Measurements from ENCODE around the gene F2R.
"Not testable (repeated sequence)": the region's sequence is repeated elsewhere in the genome, so short reads cannot be mapped to it uniquely, and the experiment has no call there.

The F2R gene

GRCh38 chr5:76737846-76738245 lies 21.9 kb downstream of the F2R start:
- no peak overlapping the region for H4K12ac ChIP-seq (ENCODE audit: low read depth, low read length)
- no peak overlapping the region for H3K4me3 ChIP-seq (ENCODE audit: low read depth, low read length)
- no peak overlapping the region for H3K23ac ChIP-seq (ENCODE audit: low read length)
- H3K79me1 ChIP-seq (ENCODE audit: low read length) = no peaks in the 10 kb centered on the region
- H4K8ac ChIP-seq (ENCODE audit: low read depth, low read length) = no peak overlapping the region
- no peak overlapping the region for H3K4me2 ChIP-seq (ENCODE audit: low read length)
- no peak for DNase-seq
- H2BK120ac ChIP-seq (ENCODE audit: insufficient read depth, low read length, poor library complexity) = no peak overlapping the region
- no peak overlapping the region for H2AK5ac ChIP-seq (ENCODE audit: low read length)
- no peak overlapping the region for H3K14ac ChIP-seq (ENCODE audit: low read length)
- no CpG with 5 or more reads among the region's 5 CpGs for WGBS (ENCODE audit: extremely low coverage, insufficient coverage, insufficient read length)
- H3K9me3 ChIP-seq (ENCODE audit: insufficient read depth, low read depth, low read length) = no peaks in the 10 kb centered on the region
- no peaks in the 10 kb centered on the region for H3K4me1 ChIP-seq (ENCODE audit: control insufficient read depth in 1 of 2, insufficient read depth in 2 of 2, low read length in 2 of 2)
- H3K36me3 ChIP-seq (ENCODE audit: control insufficient read depth in 1 of 2, insufficient read depth in 2 of 2, low read length in 2 of 2) = no peaks in the 10 kb centered on the region
- no peaks in the 10 kb centered on the region for H3K79me2 ChIP-seq (ENCODE audit: control insufficient read depth, insufficient read depth, low read length, poor library complexity)
- H2AFZ ChIP-seq (ENCODE audit: insufficient read depth, low read length, poor library complexity) = no peak overlapping the region
- no peaks in the 10 kb centered on the region for H3K27me3 ChIP-seq (ENCODE audit: insufficient read depth, low read length)
- no peak overlapping the region for H2BK5ac ChIP-seq (ENCODE audit: low read depth, low read length, poor library complexity)
- no peak overlapping the region for H3K18ac ChIP-seq (ENCODE audit: low read length)
- H3K4ac ChIP-seq (ENCODE audit: low read depth, low read length) = no peak overlapping the region
- H3K9ac ChIP-seq (ENCODE audit: low read length) = no peak overlapping the region
- H4K91ac ChIP-seq (ENCODE audit: low read depth, low read length) = no peak overlapping the region
- H2BK12ac ChIP-seq (ENCODE audit: low read length) = no peak overlapping the region
- H3K27ac ChIP-seq (ENCODE audit: low read depth, low read length) = no peak overlapping the region

GRCh38 chr5:76741506-76741905 lies 25.6 kb downstream of the F2R start:
- not testable (repeated sequence) for H2AFZ ChIP-seq (ENCODE audit: insufficient read depth, low read length, poor library complexity); H3K36me3 ChIP-seq (ENCODE audit: control insufficient read depth in 1 of 2, insufficient read depth in 2 of 2, low read length in 2 of 2); DNase-seq; H4K8ac ChIP-seq (ENCODE audit: low read depth, low read length); H3K79me2 ChIP-seq (ENCODE audit: control insufficient read depth, insufficient read depth, low read length, poor library complexity); H3K4me1 ChIP-seq (ENCODE audit: control insufficient read depth in 1 of 2, insufficient read depth in 2 of 2, low read length in 2 of 2); H2BK5ac ChIP-seq (ENCODE audit: low read depth, low read length, poor library complexity); H3K27me3 ChIP-seq (ENCODE audit: insufficient read depth, low read length); H4K12ac ChIP-seq (ENCODE audit: low read depth, low read length); H3K18ac ChIP-seq (ENCODE audit: low read length); H2AK5ac ChIP-seq (ENCODE audit: low read length); H3K27ac ChIP-seq (ENCODE audit: low read depth, low read length); H2BK120ac ChIP-seq (ENCODE audit: insufficient read depth, low read length, poor library complexity); H3K79me1 ChIP-seq (ENCODE audit: low read length); H3K4ac ChIP-seq (ENCODE audit: low read depth, low read length); H3K4me3 ChIP-seq (ENCODE audit: low read depth, low read length); H2BK12ac ChIP-seq (ENCODE audit: low read length); H3K4me2 ChIP-seq (ENCODE audit: low read length); H4K91ac ChIP-seq (ENCODE audit: low read depth, low read length); H3K14ac ChIP-seq (ENCODE audit: low read length); H3K9me3 ChIP-seq (ENCODE audit: insufficient read depth, low read depth, low read length); H3K9ac ChIP-seq (ENCODE audit: low read length); H3K23ac ChIP-seq (ENCODE audit: low read length)
- WGBS (ENCODE audit: extremely low coverage, insufficient coverage, insufficient read length) = no CpG with 5 or more reads among the region's 4 CpGs

GRCh38 chr5:76742583-76742982 lies 26.7 kb downstream of the F2R start:
- Histone ChIP-seq H3K4me1 (ENCODE audit: control insufficient read depth in 1 of 2, insufficient read depth in 2 of 2, low read length in 2 of 2) (no peaks in the 10 kb centered on the region), H3K27ac (ENCODE audit: low read depth, low read length) (no peak overlapping the region), H3K27me3 (ENCODE audit: insufficient read depth, low read length) (no peaks in the 10 kb centered on the region), H4K12ac (ENCODE audit: low read depth, low read length) (no peak overlapping the region), H2AK5ac (ENCODE audit: low read length) (no peak overlapping the region), H3K4me2 (ENCODE audit: low read length) (no peak overlapping the region), H4K8ac (ENCODE audit: low read depth, low read length) (no peak overlapping the region), H3K9me3 (ENCODE audit: insufficient read depth, low read depth, low read length) (no peaks in the 10 kb centered on the region), H3K14ac (ENCODE audit: low read length) (no peak overlapping the region), H3K23ac (ENCODE audit: low read length) (no peak overlapping the region), H3K4ac (ENCODE audit: low read depth, low read length) (no peak overlapping the region), H3K9ac (ENCODE audit: low read length) (no peak overlapping the region), H2BK120ac (ENCODE audit: insufficient read depth, low read length, poor library complexity) (no peak overlapping the region), H2BK5ac (ENCODE audit: low read depth, low read length, poor library complexity) (no peak overlapping the region), H2AFZ (ENCODE audit: insufficient read depth, low read length, poor library complexity) (no peak overlapping the region), H3K4me3 (ENCODE audit: low read depth, low read length) (no peak overlapping the region), H3K36me3 (ENCODE audit: control insufficient read depth in 1 of 2, insufficient read depth in 2 of 2, low read length in 2 of 2) (no peaks in the 10 kb centered on the region), H3K79me2 (ENCODE audit: control insufficient read depth, insufficient read depth, low read length, poor library complexity) (no peaks in the 10 kb centered on the region), H4K91ac (ENCODE audit: low read depth, low read length) (no peak overlapping the region), H3K18ac (ENCODE audit: low read length) (no peak overlapping the region), H2BK12ac (ENCODE audit: low read length) (no peak overlapping the region), H3K79me1 (ENCODE audit: low read length) (no peaks in the 10 kb centered on the region)
- DNase-seq = no peak
- no CpG with 5 or more reads among the region's 4 CpGs for WGBS (ENCODE audit: extremely low coverage, insufficient coverage, insufficient read length)

DNA sequence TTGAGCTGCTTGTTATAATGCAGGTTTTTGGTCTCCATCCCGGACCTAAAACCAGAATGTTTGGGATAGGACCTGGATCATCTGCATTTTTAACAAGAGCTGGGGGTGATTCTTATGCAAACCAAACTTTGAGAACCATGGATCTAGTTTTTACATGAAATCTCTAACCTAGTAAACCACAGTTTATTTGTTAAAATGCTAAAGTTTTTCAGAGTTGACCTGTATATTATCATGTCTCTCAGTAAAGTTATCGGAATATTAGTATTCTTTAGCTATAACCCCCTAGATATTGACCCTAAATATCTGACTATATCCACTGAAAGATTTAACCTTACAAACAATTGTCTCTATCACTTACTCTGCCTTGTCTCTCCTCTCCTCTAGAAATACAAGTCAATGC lies 28.7 kb downstream of the F2R start:
- no CpG with 5 or more reads among the region's 2 CpGs for WGBS (ENCODE audit: extremely low coverage, insufficient coverage, insufficient read length)

More for the DNA sequence above, 28.7 kb downstream of the F2R start:
- Histone ChIP-seq H4K8ac (ENCODE audit: low read depth, low read length) (no peak overlapping the region), H2BK120ac (ENCODE audit: insufficient read depth, low read length, poor library complexity) (no peak overlapping the region), H3K27ac (ENCODE audit: low read depth, low read length) (no peak overlapping the region), H2AFZ (ENCODE audit: insufficient read depth, low read length, poor library complexity) (no peak overlapping the region), H2BK12ac (ENCODE audit: low read length) (no peak overlapping the region), H3K4ac (ENCODE audit: low read depth, low read length) (no peak overlapping the region), H3K27me3 (ENCODE audit: insufficient read depth, low read length) (no peaks in the 10 kb centered on the region), H3K36me3 (ENCODE audit: control insufficient read depth in 1 of 2, insufficient read depth in 2 of 2, low read length in 2 of 2) (no peaks in the 10 kb centered on the region), H4K91ac (ENCODE audit: low read depth, low read length) (no peak overlapping the region), H3K18ac (ENCODE audit: low read length) (no peak overlapping the region), H3K14ac (ENCODE audit: low read length) (no peak overlapping the region), H3K9ac (ENCODE audit: low read length) (no peak overlapping the region), H3K79me2 (ENCODE audit: control insufficient read depth, insufficient read depth, low read length, poor library complexity) (no peaks in the 10 kb centered on the region), H3K9me3 (ENCODE audit: insufficient read depth, low read depth, low read length) (no peaks in the 10 kb centered on the region), H3K4me1 (ENCODE audit: control insufficient read depth in 1 of 2, insufficient read depth in 2 of 2, low read length in 2 of 2) (no peaks in the 10 kb centered on the region), H3K23ac (ENCODE audit: low read length) (no peak overlapping the region), H3K4me2 (ENCODE audit: low read length) (no peak overlapping the region), H3K4me3 (ENCODE audit: low read depth, low read length) (no peak overlapping the region), H3K79me1 (ENCODE audit: low read length) (no peaks in the 10 kb centered on the region), H2AK5ac (ENCODE audit: low read length) (no peak overlapping the region), H2BK5ac (ENCODE audit: low read depth, low read length, poor library complexity) (no peak overlapping the region), H4K12ac (ENCODE audit: low read depth, low read length) (no peak overlapping the region)
- no peak for DNase-seq

All from trophoblast cell (in vitro differentiated cells and primary cell).